NCI-H1092 (cell line): ENCODE measurements around the gene MGLL.
"Not testable (repeated sequence)": the region's sequence is repeated elsewhere in the genome, so short reads cannot be mapped to it uniquely, and the experiment has no call there.

Source experiments
- DNase-seq: peaks from one replicate; lab custom pipeline; 2025; lab: John Stamatoyannopoulos, UW

The MGLL gene

GRCh38 chr3:127673191-127674100, 148.9 kb downstream of the MGLL start:
- no peak for DNase-seq

GRCh38 chr3:127672429-127673190, 149.7 kb downstream of the MGLL start, which contains the start of gene ABTB1:
Gene ABTB1, plus strand, starts transcription at chr3:127672952. Its CDS starts 74 bp downstream, at chr3:127673026.
- peak; percentile 47 for DNase-seq

- no peak for DNase-seq
Observed at GRCh38 chr3:127671523-127672428, 150.5 kb downstream of the MGLL start.

GRCh38 chr3:127670761-127671522, 151.4 kb downstream of the MGLL start:
- DNase-seq, result no peak

DNA sequence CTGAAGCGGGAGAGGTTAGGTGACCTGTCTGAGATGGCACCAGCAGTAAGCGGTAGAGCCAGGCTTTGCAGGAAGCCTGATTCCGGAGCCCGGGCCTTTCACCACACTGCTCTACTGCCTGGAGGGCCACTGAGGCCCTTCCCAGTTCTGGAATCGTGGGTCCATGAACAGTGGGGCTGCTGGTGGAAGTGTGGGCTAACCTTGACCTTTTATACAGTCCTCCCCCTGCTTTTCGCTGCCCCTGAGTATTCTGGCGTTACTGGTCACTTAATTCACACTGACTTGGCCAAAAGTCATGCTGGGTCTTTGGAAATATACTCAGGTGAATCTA, 152.1 kb downstream of the MGLL start:
- no peak for DNase-seq

GRCh38 chr3:127669541-127670228, 152.6 kb downstream of the MGLL start:
- no peak for DNase-seq

DNA sequence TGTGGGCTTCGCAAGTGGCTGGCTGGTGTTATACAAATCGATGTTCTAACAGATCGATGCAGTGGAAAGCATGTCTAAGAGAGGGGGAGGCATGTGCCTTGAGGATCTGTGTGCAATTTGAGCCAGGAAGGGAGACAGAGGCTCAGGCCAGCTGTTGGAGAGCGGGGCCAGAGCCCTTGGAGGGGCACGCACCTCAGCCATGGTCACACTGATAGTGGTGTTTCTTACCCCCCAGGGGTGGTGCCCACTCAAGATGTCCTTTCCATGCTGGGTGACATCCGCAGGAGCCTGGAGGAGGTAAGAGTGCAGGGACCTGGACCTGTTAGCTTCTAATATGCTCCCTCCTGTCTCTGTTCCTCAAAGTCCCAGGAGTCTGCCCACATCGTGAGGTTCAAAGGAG, 153.4 kb downstream of the MGLL start:
- no peak for DNase-seq

DNA sequence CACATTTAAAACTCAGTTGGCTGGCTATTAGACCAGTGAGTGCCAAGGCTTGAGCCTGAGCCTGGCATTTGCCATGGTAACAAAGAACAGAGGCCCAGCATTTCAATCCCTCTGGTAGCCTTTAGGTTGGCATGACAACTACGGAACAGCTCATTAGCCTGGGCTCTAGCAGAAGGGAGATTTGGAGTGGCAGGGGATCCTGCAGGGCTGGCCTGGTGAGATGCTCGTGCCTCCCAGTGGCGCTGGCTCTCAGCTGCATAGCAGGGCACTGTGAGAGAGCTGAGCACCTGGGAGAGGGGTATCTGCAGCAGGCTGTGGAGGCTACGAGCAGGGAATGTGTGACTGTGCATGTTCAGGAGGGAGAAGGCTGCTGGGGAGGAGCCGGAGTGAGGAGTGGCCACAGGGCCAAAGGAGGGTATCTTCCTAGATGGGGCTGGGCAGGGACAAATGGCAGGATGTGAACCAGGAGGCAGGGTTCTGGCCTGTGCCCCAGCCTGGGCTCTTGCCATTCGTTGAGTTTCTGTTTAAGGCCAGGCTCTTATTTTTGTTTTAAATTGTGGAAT, 155.1 kb downstream of the MGLL start:
- DNase-seq, result peak; percentile 45

GRCh38 chr3:127666676-127667075, 155.6 kb downstream of the MGLL start:
- DNase-seq, result no peak

DNA sequence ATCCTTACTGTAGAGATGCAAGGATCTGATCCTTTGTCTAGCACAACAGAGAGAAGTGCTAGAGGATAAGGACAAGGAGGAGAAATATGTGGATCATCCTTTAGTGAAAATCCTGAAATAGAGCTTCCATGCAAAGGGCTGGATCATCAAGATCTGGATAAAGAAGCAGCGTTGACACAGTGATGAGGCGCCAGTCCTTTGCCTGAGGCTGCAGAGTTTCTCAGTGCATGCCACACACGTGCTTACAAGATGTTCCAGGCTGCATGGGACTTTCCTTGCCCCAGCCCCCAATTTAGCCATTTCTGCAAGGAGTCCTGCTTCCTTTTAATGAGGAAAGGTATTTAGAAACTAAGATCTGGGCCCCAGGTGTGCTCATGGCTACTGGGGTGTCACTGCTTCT, 156.7 kb downstream of the MGLL start:
- no peak for DNase-seq

DNA sequence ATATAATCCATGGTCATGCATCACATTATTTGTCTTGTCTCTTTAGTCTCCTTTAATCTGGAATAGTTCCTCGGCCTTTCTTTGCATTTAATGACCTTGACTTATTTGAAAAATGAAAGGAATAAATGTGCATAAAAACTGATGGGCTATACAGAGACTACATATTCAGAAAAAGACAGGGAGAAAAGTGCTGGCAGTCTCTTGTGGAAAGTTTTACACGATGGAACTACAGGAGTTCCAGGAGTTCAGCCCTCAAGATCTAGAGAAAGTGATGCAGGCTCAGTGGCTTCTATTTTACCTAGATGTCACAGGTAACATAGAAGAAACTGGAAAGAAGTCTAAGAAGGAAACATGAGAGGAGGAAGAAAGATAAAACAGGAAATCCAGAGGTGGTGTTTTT, 157.2 kb downstream of the MGLL start:
- DNase-seq, result no peak

GRCh38 chr3:127663151-127663550, 159.2 kb downstream of the MGLL start:
- no peak for DNase-seq

DNA sequence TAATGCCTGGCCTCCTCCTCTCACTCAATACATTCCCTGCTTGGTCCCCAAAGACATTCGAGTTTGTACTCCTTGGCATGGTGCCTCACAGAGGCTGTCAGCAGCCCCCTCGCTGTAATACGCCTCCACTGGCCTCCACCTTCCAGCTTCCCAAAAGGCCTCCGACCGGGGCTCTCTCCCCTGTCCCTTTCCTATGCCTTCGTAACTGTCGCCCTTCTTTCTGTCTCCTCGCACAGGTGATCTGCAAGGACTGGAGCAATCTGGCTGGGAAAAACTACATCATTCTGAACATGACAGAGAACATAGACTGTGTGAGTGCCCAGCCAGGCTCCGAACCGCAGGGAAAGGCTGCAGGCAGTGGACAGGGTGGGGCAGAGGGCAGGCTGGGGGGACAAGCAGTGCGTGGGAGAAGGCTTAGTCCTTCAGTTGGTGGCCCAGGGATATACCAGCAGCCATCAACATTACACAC, 160.3 kb downstream of the MGLL start:
- DNase-seq, result no peak

DNA sequence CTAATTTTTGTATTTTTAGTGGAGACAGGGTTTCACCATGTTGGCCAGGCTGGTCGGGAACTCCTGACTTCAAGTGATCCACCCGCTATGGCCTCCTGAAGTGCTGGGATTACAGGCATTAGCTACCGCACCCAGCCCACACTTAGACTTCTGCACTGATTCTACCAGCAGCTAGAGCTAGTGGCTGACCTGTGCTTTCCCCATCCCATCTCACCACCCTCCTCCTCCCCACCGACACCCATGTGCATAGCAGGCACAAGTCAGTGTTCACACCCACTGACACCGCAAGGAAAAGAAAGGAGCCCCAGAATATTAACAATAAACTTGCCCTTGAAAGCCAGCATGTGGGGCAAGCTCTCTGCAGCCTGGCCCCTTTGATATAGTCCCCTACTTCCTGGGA, 160.7 kb downstream of the MGLL start:
- no peak for DNase-seq

DNA sequence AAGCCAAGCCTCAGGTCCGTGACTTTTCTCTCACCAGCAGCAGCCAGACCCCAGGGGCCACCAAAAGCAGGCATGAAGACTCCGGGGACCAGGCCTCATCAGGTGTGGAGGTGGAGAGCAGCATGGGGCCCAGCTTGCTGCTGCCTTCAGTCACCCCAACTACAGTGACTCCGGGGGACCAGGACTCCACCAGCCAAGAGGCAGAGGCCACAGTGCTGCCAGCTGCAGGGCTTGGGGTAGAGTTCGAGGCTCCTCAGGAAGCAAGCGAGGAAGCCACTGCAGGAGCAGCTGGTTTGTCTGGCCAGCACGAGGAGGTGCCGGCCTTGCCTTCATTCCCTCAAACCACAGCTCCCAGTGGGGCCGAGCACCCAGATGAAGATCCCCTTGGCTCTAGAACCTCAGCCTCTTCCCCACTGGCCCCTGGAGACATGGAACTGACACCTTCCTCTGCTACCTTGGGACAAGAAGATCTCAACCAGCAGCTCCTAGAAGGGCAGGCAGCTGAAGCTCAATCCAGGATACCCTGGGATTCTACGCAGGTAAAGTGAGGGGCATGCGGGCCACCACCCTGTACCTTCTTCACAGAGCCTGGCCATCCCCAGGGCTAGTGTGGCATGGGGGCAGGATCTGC, 161.6 kb downstream of the MGLL start:
- no peak for DNase-seq

- DNase-seq, result no peak
Observed at GRCh38 chr3:127658234-127658633, 164.1 kb downstream of the MGLL start.

DNA sequence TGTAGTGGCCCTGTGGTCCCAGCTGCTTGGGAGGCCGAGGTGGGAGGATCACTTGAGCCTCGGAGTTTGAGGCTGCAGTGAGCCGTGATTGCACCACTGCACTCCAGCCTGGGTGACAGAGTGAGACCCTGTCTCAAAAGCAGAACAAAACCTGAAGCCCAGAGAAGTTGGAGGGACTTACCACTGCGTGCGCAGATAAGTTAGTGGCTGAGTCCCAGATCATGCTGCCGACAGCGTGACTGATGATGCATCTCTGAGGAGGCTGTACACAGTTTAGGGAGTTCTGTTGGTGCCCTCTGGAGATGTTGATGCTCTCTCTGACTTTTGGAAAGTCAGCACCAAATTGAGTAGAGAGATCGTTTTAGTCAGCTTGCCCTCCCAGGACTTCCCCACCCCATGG, 165.4 kb downstream of the MGLL start:
- DNase-seq, result no peak

GRCh38 chr3:127655641-127656040, 166.7 kb downstream of the MGLL start:
- no peak for DNase-seq

- DNase-seq, result not testable (repeated sequence)
Observed at GRCh38 chr3:127654993-127655392, 167.3 kb downstream of the MGLL start.

GRCh38 chr3:127654374-127654773, 167.9 kb downstream of the MGLL start:
- DNase-seq, result no peak
